ENCODE measurements around the gene GCSH. TPM values are rescaled to one million over a fixed set of nuclear protein-coding genes. Genes with fewer than 3 reads are reported as not detected.

The GCSH gene
- total and polyA plus RNA-seq, 2 of the 13 experiments (the other 11 are each of a cell fraction or from before 2014, with no cell fraction given), result 35.9 to 103 TPM

GRCh38 chr16:81035398-81035974 lies 60.7 kb downstream of the GCSH start, which contains the start of gene ATMIN (continued):
- TF ChIP-seq ZFP41 (CRISPR knock-in tag; IDR thresholded peaks at IDR 0.05; ENCODE audit: borderline replicate concordance), result no peak
- TF ChIP-seq ZNF562 (CRISPR knock-in tag; IDR thresholded peaks at IDR 0.05; ENCODE audit: borderline replicate concordance), result no peak
- TF ChIP-seq, protein P1, sequence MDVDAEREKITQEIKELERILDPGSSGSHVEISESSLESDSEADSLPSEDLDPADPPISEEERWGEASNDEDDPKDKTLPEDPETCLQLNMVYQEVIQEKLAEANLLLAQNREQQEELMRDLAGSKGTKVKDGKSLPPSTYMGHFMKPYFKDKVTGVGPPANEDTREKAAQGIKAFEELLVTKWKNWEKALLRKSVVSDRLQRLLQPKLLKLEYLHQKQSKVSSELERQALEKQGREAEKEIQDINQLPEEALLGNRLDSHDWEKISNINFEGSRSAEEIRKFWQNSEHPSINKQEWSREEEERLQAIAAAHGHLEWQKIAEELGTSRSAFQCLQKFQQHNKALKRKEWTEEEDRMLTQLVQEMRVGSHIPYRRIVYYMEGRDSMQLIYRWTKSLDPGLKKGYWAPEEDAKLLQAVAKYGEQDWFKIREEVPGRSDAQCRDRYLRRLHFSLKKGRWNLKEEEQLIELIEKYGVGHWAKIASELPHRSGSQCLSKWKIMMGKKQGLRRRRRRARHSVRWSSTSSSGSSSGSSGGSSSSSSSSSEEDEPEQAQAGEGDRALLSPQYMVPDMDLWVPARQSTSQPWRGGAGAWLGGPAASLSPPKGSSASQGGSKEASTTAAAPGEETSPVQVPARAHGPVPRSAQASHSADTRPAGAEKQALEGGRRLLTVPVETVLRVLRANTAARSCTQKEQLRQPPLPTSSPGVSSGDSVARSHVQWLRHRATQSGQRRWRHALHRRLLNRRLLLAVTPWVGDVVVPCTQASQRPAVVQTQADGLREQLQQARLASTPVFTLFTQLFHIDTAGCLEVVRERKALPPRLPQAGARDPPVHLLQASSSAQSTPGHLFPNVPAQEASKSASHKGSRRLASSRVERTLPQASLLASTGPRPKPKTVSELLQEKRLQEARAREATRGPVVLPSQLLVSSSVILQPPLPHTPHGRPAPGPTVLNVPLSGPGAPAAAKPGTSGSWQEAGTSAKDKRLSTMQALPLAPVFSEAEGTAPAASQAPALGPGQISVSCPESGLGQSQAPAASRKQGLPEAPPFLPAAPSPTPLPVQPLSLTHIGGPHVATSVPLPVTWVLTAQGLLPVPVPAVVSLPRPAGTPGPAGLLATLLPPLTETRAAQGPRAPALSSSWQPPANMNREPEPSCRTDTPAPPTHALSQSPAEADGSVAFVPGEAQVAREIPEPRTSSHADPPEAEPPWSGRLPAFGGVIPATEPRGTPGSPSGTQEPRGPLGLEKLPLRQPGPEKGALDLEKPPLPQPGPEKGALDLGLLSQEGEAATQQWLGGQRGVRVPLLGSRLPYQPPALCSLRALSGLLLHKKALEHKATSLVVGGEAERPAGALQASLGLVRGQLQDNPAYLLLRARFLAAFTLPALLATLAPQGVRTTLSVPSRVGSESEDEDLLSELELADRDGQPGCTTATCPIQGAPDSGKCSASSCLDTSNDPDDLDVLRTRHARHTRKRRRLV (CRISPR knock-in tag; IDR thresholded peaks at IDR 0.05), result peak; percentile 45; the same call in 1 of the 2 replicates
- TF ChIP-seq, protein P2, sequence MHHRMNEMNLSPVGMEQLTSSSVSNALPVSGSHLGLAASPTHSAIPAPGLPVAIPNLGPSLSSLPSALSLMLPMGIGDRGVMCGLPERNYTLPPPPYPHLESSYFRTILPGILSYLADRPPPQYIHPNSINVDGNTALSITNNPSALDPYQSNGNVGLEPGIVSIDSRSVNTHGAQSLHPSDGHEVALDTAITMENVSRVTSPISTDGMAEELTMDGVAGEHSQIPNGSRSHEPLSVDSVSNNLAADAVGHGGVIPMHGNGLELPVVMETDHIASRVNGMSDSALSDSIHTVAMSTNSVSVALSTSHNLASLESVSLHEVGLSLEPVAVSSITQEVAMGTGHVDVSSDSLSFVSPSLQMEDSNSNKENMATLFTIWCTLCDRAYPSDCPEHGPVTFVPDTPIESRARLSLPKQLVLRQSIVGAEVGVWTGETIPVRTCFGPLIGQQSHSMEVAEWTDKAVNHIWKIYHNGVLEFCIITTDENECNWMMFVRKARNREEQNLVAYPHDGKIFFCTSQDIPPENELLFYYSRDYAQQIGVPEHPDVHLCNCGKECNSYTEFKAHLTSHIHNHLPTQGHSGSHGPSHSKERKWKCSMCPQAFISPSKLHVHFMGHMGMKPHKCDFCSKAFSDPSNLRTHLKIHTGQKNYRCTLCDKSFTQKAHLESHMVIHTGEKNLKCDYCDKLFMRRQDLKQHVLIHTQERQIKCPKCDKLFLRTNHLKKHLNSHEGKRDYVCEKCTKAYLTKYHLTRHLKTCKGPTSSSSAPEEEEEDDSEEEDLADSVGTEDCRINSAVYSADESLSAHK (CRISPR knock-in tag; IDR thresholded peaks at IDR 0.05; ENCODE audit: borderline replicate concordance), result no peak
- no peak for TF ChIP-seq ZNF282 (IDR thresholded peaks at IDR 0.05; ENCODE audit: partially characterized antibody)
- TF ChIP-seq, protein P3, sequence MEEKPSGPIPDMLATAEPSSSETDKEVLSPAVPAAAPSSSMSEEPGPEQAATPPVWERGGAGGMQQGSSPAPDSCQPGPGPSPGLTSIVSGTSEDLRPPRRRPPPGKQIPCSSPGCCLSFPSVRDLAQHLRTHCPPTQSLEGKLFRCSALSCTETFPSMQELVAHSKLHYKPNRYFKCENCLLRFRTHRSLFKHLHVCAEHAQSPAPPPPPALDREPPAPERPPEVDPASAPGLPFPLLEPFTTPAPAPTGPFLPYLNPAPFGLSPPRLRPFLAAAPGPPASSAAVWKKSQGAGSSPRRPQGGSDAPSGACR (CRISPR knock-in tag; IDR thresholded peaks at IDR 0.05), result no peak
- TF ChIP-seq POLR2AphosphoS2 (IDR thresholded peaks at IDR 0.05; ENCODE audit: low read depth, low read length), result no peak
- TF ChIP-seq ZNF776 (CRISPR knock-in tag; IDR thresholded peaks at IDR 0.05), result no peak; the same call in 1 of the 2 replicates
- peak; percentile 38; the same call in 1 of the 2 replicates for TF ChIP-seq KDM5B (CRISPR knock-in tag; IDR thresholded peaks at IDR 0.05; ENCODE audit: borderline replicate concordance)
- no peak for TF ChIP-seq TP53 (CRISPR knock-in tag; conservative IDR thresholded peaks at IDR 0.05)
- TF ChIP-seq, protein P4, sequence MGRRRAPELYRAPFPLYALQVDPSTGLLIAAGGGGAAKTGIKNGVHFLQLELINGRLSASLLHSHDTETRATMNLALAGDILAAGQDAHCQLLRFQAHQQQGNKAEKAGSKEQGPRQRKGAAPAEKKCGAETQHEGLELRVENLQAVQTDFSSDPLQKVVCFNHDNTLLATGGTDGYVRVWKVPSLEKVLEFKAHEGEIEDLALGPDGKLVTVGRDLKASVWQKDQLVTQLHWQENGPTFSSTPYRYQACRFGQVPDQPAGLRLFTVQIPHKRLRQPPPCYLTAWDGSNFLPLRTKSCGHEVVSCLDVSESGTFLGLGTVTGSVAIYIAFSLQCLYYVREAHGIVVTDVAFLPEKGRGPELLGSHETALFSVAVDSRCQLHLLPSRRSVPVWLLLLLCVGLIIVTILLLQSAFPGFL (CRISPR knock-in tag; IDR thresholded peaks at IDR 0.05), result no peak
- TF ChIP-seq ZNF136 (CRISPR knock-in tag; IDR thresholded peaks at IDR 0.05; ENCODE audit: low read depth), result no peak
- no peak for TF ChIP-seq NFRKB (IDR thresholded peaks at IDR 0.05)
- TF ChIP-seq ZNF263 (CRISPR knock-in tag; IDR thresholded peaks at IDR 0.05), result no peak
- TF ChIP-seq CSRNP1 (CRISPR knock-in tag; IDR thresholded peaks at IDR 0.05), result no peak
- no peak for TF ChIP-seq ZNF225 (CRISPR knock-in tag; IDR thresholded peaks at IDR 0.05)
